ENCODE results near the gene BTBD19. TPM values are rescaled to one million over a fixed set of nuclear protein-coding genes. Genes with fewer than 3 reads are reported as not detected.

Gene BTBD19
- total and polyA plus RNA-seq, 2 donors (not counting 1 experiment from before 2014, with no cell fraction given) = 0.75 to 2.3 TPM

DNA sequence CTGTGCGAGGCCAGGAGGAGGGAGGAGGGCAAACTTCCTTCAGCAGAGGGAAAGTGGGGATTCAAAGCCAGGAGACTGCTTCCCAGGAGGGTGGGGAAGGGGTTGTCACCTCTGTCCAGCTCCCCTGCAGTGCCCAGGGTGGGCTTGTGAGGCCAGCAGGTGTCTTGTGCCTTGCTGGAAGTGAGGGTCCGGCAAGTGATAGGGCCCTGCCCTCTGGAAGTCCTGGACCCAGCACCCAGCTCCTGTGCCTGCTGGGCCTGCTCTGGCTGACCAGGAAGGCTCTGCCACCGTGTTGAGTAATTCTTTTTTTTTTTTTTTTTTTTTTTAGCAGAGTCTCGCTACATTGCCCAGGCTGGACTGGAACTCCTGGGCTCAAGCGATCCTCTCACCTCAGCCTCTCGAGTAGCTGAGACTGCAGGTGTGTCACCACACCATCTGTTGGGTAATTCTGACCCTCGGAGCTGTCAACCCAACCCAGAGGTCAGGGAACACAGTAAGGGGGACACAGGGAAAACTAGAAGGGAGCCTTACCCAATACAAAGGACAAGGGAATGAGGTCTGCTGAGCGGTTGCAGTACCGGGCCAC lies 21.4 kb upstream of the BTBD19 start:
- H3K27ac ChIP-seq (ENCODE audit: low read length in 2 of 2) = peak overlapping the region; percentile 47 to 50
- Mint-ChIP-seq H3K9me3 (ENCODE audit: insufficient read depth) (no peaks in the 10 kb centered on the region), H3K27me3 (no peaks in the 10 kb centered on the region), H3K27ac (peak overlapping the region; percentile 92), H3K4me3 (peak overlapping the region; percentile 82), H3K4me1 (peaks cover 31% of the 10 kb centered on the region)
- TF ChIP-seq, protein P1, sequence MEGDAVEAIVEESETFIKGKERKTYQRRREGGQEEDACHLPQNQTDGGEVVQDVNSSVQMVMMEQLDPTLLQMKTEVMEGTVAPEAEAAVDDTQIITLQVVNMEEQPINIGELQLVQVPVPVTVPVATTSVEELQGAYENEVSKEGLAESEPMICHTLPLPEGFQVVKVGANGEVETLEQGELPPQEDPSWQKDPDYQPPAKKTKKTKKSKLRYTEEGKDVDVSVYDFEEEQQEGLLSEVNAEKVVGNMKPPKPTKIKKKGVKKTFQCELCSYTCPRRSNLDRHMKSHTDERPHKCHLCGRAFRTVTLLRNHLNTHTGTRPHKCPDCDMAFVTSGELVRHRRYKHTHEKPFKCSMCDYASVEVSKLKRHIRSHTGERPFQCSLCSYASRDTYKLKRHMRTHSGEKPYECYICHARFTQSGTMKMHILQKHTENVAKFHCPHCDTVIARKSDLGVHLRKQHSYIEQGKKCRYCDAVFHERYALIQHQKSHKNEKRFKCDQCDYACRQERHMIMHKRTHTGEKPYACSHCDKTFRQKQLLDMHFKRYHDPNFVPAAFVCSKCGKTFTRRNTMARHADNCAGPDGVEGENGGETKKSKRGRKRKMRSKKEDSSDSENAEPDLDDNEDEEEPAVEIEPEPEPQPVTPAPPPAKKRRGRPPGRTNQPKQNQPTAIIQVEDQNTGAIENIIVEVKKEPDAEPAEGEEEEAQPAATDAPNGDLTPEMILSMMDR (IDR thresholded peaks at IDR 0.05) = no peak
- no peak for TF ChIP-seq EZH2 (IDR thresholded peaks at IDR 0.05; ENCODE audit: borderline replicate concordance, insufficient read depth, low read depth, low read length, poor library complexity, severe bottlenecking)
- ChIA-PET POLR2A (interaction anchor here (0.6 to 2.8 kb wide), 9 partner anchors 11 to 516 kb away, joined by 3 to 12 read pairs (median 4); partner anchors contain the start of genes PLK3, RNU5D-1 and UROD), CTCF (interaction anchor here (0.6 to 5.5 kb wide), 15 partner anchors 10 to 713 kb away, joined by 3 to 44 read pairs (median 4); partner anchors contain the start of genes CCDC163, HECTD3, MMACHC and MUTYH)
- intact Hi-C loops (cut with micrococcal nuclease) = loop anchor here (1.0 to 5.0 kb wide), 9 partner anchors 12 to 900 kb away; partner anchors contain the start of genes EIF2B3, GPBP1L1, PLK3 and RNU5D-1
- peaks cover 25 to 34% of the 10 kb centered on the region in 2 donors for H3K4me1 ChIP-seq (ENCODE audit: control insufficient read depth in 2 of 2, insufficient read depth in 2 of 2, low read length in 2 of 2)
- no peaks in the 10 kb centered on the region for H3K79me2 ChIP-seq (ENCODE audit: control insufficient read depth, insufficient read depth, low read length)
- H3K4me3 ChIP-seq (ENCODE audit: control extremely low read depth in 1 of 5, extremely low read depth in 1 of 5, insufficient read depth in 1 of 5, low read depth in 2 of 5, low read length in 4 of 5) = peak overlapping the region in 3 of 5 experiments; percentile 53 to 62 (median 57)
- peak; percentile 29 for DNase-seq
- H3K9ac ChIP-seq (ENCODE audit: low read length) = peak overlapping the region; percentile 63
- no peak for ATAC-seq (ENCODE audit: low read depth)
- no peaks in the 10 kb centered on the region for H3K27me3 ChIP-seq (replicated peaks in 1 of 4; ENCODE audit: control extremely low read depth in 1 of 4, control insufficient read depth in 3 of 4, insufficient read depth in 4 of 4, low read length in 3 of 4)
- H3K9me3 ChIP-seq (ENCODE audit: control extremely low read depth in 1 of 3, control insufficient read depth in 2 of 3, insufficient read depth in 1 of 3, low read length in 2 of 3) = no peaks in the 10 kb centered on the region
- no peaks in the 10 kb centered on the region for H3K36me3 ChIP-seq (replicated peaks in 1 of 2; ENCODE audit: control extremely low read depth in 1 of 2, control insufficient read depth in 1 of 2, extremely low read depth in 1 of 2, insufficient read depth in 2 of 2, low read length in 1 of 2)
- peak overlapping the region; percentile 90 for H3K4me2 ChIP-seq (replicated peaks; ENCODE audit: low read depth, low read length, poor library complexity, severe bottlenecking)
- H2AFZ ChIP-seq (ENCODE audit: insufficient read depth, low read depth, low read length, poor library complexity, severe bottlenecking) = peak overlapping the region; percentile 82
- WGBS (ENCODE audit: insufficient coverage) = 83% methylated on average over 7 of the region's 9 CpGs
- H4K20me1 ChIP-seq (ENCODE audit: control insufficient read depth, insufficient read depth, low read length, poor library complexity, severe bottlenecking) = no peaks in the 10 kb centered on the region

DNA sequence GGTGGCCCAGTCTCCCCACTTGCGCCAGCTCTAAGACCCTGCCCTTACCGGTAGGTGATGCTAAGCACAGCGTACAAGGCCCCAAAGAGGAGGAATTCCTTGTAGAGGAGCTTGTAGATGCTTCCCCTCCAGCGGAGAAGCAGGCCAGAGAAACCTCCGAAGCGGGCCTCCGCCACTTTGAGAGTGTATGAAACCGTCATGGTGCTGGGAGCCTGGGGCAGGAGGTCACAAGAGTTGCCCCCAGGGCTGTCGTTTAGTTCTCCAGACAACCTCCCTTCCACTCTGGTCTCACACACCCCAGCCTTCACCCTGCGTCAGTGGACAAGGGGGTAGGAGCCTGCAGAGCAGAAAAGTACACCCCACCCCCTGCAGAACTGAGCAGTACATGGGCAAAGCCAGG lies 20.8 kb upstream of the BTBD19 start:
- Histone ChIP-seq H3K36me3 (replicated peaks in 1 of 2; ENCODE audit: control extremely low read depth in 1 of 2, control insufficient read depth in 1 of 2, extremely low read depth in 1 of 2, insufficient read depth in 2 of 2, low read length in 1 of 2) (no peaks in the 10 kb centered on the region), H4K20me1 (ENCODE audit: control insufficient read depth, insufficient read depth, low read length, poor library complexity, severe bottlenecking) (no peaks in the 10 kb centered on the region), H3K9ac (ENCODE audit: low read length) (no peak overlapping the region), H3K4me2 (replicated peaks; ENCODE audit: low read depth, low read length, poor library complexity, severe bottlenecking) (no peak overlapping the region), H3K27me3 (replicated peaks in 1 of 4; ENCODE audit: control extremely low read depth in 1 of 4, control insufficient read depth in 3 of 4, insufficient read depth in 4 of 4, low read length in 3 of 4) (no peaks in the 10 kb centered on the region), H3K4me3 (ENCODE audit: control extremely low read depth in 1 of 5, extremely low read depth in 1 of 5, insufficient read depth in 1 of 5, low read depth in 2 of 5, low read length in 4 of 5) (no peak overlapping the region), H3K9me3 (ENCODE audit: control extremely low read depth in 1 of 3, control insufficient read depth in 2 of 3, insufficient read depth in 1 of 3, low read length in 2 of 3) (no peaks in the 10 kb centered on the region), H3K4me1 (ENCODE audit: control insufficient read depth in 2 of 2, insufficient read depth in 2 of 2, low read length in 2 of 2) (peaks cover 25 to 34% of the 10 kb centered on the region in 2 donors), H3K27ac (ENCODE audit: low read length in 2 of 2) (no peak overlapping the region), H3K79me2 (ENCODE audit: control insufficient read depth, insufficient read depth, low read length) (no peaks in the 10 kb centered on the region), H2AFZ (ENCODE audit: insufficient read depth, low read depth, low read length, poor library complexity, severe bottlenecking) (no peak overlapping the region)
- TF ChIP-seq EZH2 (IDR thresholded peaks at IDR 0.05; ENCODE audit: borderline replicate concordance, insufficient read depth, low read depth, low read length, poor library complexity, severe bottlenecking) = no peak
- TF ChIP-seq, protein P1 (IDR thresholded peaks at IDR 0.05) = no peak
- intact Hi-C loops (cut with micrococcal nuclease) = loop anchor here (2.0 to 5.0 kb wide), 4 partner anchors 13 to 900 kb away; partner anchors contain the start of genes EIF2B3, GPBP1L1, PLK3 and TMEM69
- no peaks in the 10 kb centered on the region for H3K9me3 Mint-ChIP-seq (ENCODE audit: insufficient read depth)
- 97% methylated on average over 5 of the region's 10 CpGs for WGBS (ENCODE audit: insufficient coverage)
- no peak overlapping the region for H3K4me3 Mint-ChIP-seq
- ChIA-PET CTCF (interaction anchor here (0.6 to 5.5 kb wide), 11 partner anchors 12 to 713 kb away, joined by 3 to 44 read pairs (median 4); partner anchors contain the start of genes CCDC163, HECTD3, MMACHC and MUTYH), POLR2A (interaction anchor here (0.6 to 2.8 kb wide), 6 partner anchors 17 to 224 kb away, joined by 3 to 12 read pairs (median 6); partner anchors contain the start of gene UROD)
- no peaks in the 10 kb centered on the region for H3K27me3 Mint-ChIP-seq
- H3K27ac Mint-ChIP-seq = no peak overlapping the region
- peaks cover 29% of the 10 kb centered on the region for H3K4me1 Mint-ChIP-seq
- ATAC-seq (ENCODE audit: low read depth) (no peak), DNase-seq (no peak)
